Fibroblast of lung (primary cell): Measurements from ENCODE around the gene SPEF2. TPM values are rescaled to one million over a fixed set of nuclear protein-coding genes. Genes with fewer than 3 reads are reported as not detected.

Experiments
- DNase-seq, 2 donors: peaks; one replicate each; pipeline versions ENCODE4 v3.0.0 to v3.0.0-alpha.2; 2010; ENCODE audit warnings: low read depth in 2 of 2
- H2AFZ ChIP-seq: 2 replicates; pipeline ENCODE4 v1.5.1; 2012; ENCODE audit warnings: low read length, control low read depth, inconsistent platforms
- H3K27ac ChIP-seq: 2 replicates; pipeline ENCODE4 v1.5.1; 2011; ENCODE audit warnings: low read length, control low read depth; ENCODE audit not compliant: insufficient read depth
- H3K27me3 ChIP-seq: 2 replicates; pipeline ENCODE4 v1.5.1; 2011; ENCODE audit warnings: mild to moderate bottlenecking, low read length; ENCODE audit not compliant: control insufficient read depth, insufficient read depth
- H3K36me3 ChIP-seq: 2 replicates; pipeline ENCODE4 v1.5.1; 2011; ENCODE audit warnings: low read length; ENCODE audit not compliant: control insufficient read depth, insufficient read depth
- H3K4me1 ChIP-seq: 2 replicates; pipeline ENCODE4 v1.5.1; 2011; ENCODE audit warnings: low read length; ENCODE audit not compliant: control insufficient read depth, insufficient read depth; ENCODE audit errors: extremely low read depth
- H3K4me2 ChIP-seq: 2 replicates; pipeline ENCODE4 v1.5.1; 2011; ENCODE audit warnings: low read length, control low read depth; ENCODE audit not compliant: insufficient read depth; ENCODE audit errors: extremely low read depth
- H3K4me3 ChIP-seq, 4 experiments: fragments of 200-600 bp in 1 of 4; sonication (generic) in 1 of 4; replicated peaks in 1 of 4; 2 replicates each; pipeline ENCODE4 v1.5.1; 2011 to 2016; ENCODE audit warnings: low read length in 4 of 4, low read depth in 3 of 4, mild to moderate bottlenecking in 3 of 4, control low read depth in 2 of 4, inconsistent platforms in 1 of 4, mixed read lengths in 1 of 4; ENCODE audit not compliant: insufficient read depth in 1 of 4; ENCODE audit errors: control extremely low read depth in 1 of 4
- H3K79me2 ChIP-seq: 2 replicates; pipeline ENCODE4 v1.5.1; 2012; ENCODE audit warnings: mild to moderate bottlenecking, low read length, inconsistent platforms; ENCODE audit not compliant: control insufficient read depth, insufficient read depth
- H3K9ac ChIP-seq: 2 replicates; pipeline ENCODE4 v1.5.1; 2011; ENCODE audit warnings: mild to moderate bottlenecking, low read length, control low read depth; ENCODE audit not compliant: insufficient read depth
- H3K9me3 ChIP-seq: 2 replicates; pipeline ENCODE4 v1.5.1; 2012; ENCODE audit warnings: low read depth, low read length; ENCODE audit not compliant: control insufficient read depth, insufficient read depth
- H4K20me1 ChIP-seq: 2 replicates; pipeline ENCODE4 v1.5.1; 2011; ENCODE audit warnings: low read length; ENCODE audit not compliant: control insufficient read depth, insufficient read depth; ENCODE audit errors: extremely low read depth
- EZH2 ChIP-seq: IDR thresholded peaks from 2 replicates; pipeline ENCODE4 v1.5.1; 2012; ENCODE audit warnings: low read length, control low read depth, mild to moderate bottlenecking; ENCODE audit errors: missing control alignments
- polyA plus RNA-seq, 2 donors: library from polyadenylated mRNA; depleted of rRNA in 1 of 2; stranded (reverse) in 1 of 2; unstranded in 1 of 2; fragments of >200 nt; gene quantifications; 2 replicates each; pipeline ENCODE4 v1.2.1, GENCODE V29; 2011 to 2012; ENCODE audit warnings: missing spikeins in 1 of 2
- total RNA-seq: library from RNA; depleted of rRNA; stranded (reverse); fragments of >200 nt; gene quantifications from 2 replicates; pipeline ENCODE4 v1.2.1, GENCODE V29; 2014
- TF ChIP-seq, protein P1 (sequence below), 2 donors: IDR thresholded peaks in 1 of 2; conservative IDR thresholded peaks in 1 of 2; 1 replicate in 1 of 2; 2 replicates in 1 of 2; pipeline ENCODE4 v1.5.1; 2011 to 2012; ENCODE audit warnings: low read length in 2 of 2, control low read depth in 1 of 2, inconsistent platforms in 1 of 2, low read depth in 1 of 2, mild to moderate bottlenecking in 1 of 2

SPEF2 gene
- total and polyA plus RNA-seq, 2 donors (not counting 1 experiment from before 2014, with no cell fraction given): 5.2 to 5.9 TPM

DNA sequence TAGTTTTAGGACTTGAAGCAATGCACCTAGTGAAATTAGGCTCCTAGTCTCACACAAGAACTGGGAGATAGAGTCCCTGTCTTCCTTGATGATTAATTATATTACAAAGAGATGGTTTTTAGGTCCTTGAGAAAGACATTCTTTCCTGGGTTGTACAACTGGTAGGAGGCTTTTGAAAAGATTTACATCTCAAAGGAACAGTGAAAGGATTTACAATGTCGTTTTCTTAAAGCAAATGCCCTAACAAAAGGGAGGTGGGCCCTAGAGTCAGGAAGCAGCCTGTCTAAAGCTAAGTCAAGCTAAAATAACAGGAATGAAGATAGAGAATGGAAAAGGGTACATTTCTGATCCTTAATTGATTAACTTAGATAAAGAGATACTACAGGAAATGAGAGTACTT is 136.8 kb downstream of the SPEF2 start:
- H3K4me3 ChIP-seq: no peak overlapping the region

DNA sequence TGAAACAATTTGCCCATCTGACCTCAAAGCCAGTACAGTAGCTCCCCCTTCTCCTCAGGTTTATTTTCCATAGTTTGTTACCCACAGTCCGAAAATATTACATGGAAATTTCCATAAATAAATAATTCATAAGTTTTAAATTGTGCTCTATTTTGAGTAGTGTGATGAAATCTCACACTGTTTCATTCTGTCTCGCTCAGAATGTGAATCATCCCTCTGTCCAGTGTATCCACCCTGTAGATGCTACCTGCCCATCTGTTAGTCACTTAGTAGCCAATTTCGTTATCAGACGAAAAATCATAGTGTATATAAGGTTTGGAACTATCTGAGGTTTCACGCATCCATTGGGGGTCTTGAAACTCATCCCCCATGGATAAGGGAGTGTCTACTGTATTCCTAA is 138.3 kb downstream of the SPEF2 start:
- no peaks in the 10 kb centered on the region for H3K79me2 ChIP-seq
- H3K27ac ChIP-seq: no peak overlapping the region
- H3K4me3 ChIP-seq: no peak overlapping the region
- no peaks in the 10 kb centered on the region for H4K20me1 ChIP-seq
- H3K9me3 ChIP-seq: no peaks in the 10 kb centered on the region
- H2AFZ ChIP-seq: no peak overlapping the region
- no peak overlapping the region for H3K9ac ChIP-seq
- no peaks in the 10 kb centered on the region for H3K36me3 ChIP-seq
- DNase-seq: no peak
- TF ChIP-seq, protein P1, sequence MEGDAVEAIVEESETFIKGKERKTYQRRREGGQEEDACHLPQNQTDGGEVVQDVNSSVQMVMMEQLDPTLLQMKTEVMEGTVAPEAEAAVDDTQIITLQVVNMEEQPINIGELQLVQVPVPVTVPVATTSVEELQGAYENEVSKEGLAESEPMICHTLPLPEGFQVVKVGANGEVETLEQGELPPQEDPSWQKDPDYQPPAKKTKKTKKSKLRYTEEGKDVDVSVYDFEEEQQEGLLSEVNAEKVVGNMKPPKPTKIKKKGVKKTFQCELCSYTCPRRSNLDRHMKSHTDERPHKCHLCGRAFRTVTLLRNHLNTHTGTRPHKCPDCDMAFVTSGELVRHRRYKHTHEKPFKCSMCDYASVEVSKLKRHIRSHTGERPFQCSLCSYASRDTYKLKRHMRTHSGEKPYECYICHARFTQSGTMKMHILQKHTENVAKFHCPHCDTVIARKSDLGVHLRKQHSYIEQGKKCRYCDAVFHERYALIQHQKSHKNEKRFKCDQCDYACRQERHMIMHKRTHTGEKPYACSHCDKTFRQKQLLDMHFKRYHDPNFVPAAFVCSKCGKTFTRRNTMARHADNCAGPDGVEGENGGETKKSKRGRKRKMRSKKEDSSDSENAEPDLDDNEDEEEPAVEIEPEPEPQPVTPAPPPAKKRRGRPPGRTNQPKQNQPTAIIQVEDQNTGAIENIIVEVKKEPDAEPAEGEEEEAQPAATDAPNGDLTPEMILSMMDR (conservative IDR thresholded peaks at IDR 0.05 in 1 of 2, IDR thresholded peaks at IDR 0.05 in 1 of 2; ENCODE audit: low read depth in 1 of 2, low read length in 2 of 2): no peak
- no peak for TF ChIP-seq EZH2
- no peaks in the 10 kb centered on the region for H3K27me3 ChIP-seq
- H3K4me2 ChIP-seq: no peak overlapping the region
- no peaks in the 10 kb centered on the region for H3K4me1 ChIP-seq

More for the DNA sequence above, 136.8 kb downstream of the SPEF2 start:
- Histone ChIP-seq H3K9me3 (no peaks in the 10 kb centered on the region), H3K27ac (no peak overlapping the region), H4K20me1 (no peaks in the 10 kb centered on the region), H3K4me2 (no peak overlapping the region), H3K4me1 (no peaks in the 10 kb centered on the region), H2AFZ (no peak overlapping the region), H3K27me3 (no peaks in the 10 kb centered on the region), H3K36me3 (no peaks in the 10 kb centered on the region), H3K9ac (no peak overlapping the region), H3K79me2 (no peaks in the 10 kb centered on the region)
- no peak for TF ChIP-seq EZH2
- TF ChIP-seq, protein P1 (conservative IDR thresholded peaks at IDR 0.05 in 1 of 2, IDR thresholded peaks at IDR 0.05 in 1 of 2; ENCODE audit: low read depth in 1 of 2, low read length in 2 of 2): no peak
- no peak for DNase-seq

DNA sequence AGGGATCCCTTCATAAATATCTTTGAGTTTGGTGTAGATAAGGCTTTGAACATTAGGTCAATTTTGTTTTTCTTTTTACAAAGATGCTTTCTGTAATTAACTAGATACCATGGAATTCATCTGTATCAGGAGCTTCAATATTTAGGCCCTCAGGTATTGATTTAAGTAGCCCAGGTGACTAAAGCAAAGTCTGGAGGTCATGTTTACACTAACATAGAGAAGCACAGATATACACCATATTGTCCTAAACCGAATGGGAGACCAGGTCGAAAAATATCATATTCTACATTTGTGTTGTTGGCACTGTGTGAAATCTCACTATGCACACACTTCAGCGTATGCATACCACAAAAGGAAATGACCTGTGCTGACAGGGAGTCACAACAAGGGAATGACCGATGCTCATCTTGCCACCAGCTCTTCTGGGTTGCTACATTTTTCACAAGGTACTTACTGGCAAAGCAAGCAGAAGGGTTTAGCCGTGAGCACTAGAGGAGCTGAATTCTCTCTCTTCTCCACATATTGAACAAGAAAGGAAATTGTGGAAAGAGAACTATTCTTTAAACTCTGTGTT is 140.6 kb downstream of the SPEF2 start:
- H3K79me2 ChIP-seq: no peaks in the 10 kb centered on the region
- H3K36me3 ChIP-seq: no peaks in the 10 kb centered on the region
- H3K9me3 ChIP-seq: no peaks in the 10 kb centered on the region
- H3K4me3 ChIP-seq: no peak overlapping the region
- no peaks in the 10 kb centered on the region for H4K20me1 ChIP-seq
- no peaks in the 10 kb centered on the region for H3K4me1 ChIP-seq
- DNase-seq: no peak
- H2AFZ ChIP-seq: no peak overlapping the region
- no peak overlapping the region for H3K27ac ChIP-seq
- TF ChIP-seq, protein P1 (conservative IDR thresholded peaks at IDR 0.05 in 1 of 2, IDR thresholded peaks at IDR 0.05 in 1 of 2; ENCODE audit: low read depth in 1 of 2, low read length in 2 of 2): no peak
- no peak for TF ChIP-seq EZH2
- no peaks in the 10 kb centered on the region for H3K27me3 ChIP-seq
- H3K9ac ChIP-seq: no peak overlapping the region
- H3K4me2 ChIP-seq: no peak overlapping the region
